Activated CD8-positive, alpha-beta memory T cell treated with anti-CD3 and anti-CD28 coated beads for 48 hours (primary cell): ENCODE measurements around the gene RAC2.

Experiments
- DNase-seq, 3 experiments: peaks; one replicate each; pipeline ENCODE4 v3.0.0-alpha.2; 2020; ENCODE audit warnings: low read depth in 2 of 3, low spot score in 2 of 3

The RAC2 gene

DNA sequence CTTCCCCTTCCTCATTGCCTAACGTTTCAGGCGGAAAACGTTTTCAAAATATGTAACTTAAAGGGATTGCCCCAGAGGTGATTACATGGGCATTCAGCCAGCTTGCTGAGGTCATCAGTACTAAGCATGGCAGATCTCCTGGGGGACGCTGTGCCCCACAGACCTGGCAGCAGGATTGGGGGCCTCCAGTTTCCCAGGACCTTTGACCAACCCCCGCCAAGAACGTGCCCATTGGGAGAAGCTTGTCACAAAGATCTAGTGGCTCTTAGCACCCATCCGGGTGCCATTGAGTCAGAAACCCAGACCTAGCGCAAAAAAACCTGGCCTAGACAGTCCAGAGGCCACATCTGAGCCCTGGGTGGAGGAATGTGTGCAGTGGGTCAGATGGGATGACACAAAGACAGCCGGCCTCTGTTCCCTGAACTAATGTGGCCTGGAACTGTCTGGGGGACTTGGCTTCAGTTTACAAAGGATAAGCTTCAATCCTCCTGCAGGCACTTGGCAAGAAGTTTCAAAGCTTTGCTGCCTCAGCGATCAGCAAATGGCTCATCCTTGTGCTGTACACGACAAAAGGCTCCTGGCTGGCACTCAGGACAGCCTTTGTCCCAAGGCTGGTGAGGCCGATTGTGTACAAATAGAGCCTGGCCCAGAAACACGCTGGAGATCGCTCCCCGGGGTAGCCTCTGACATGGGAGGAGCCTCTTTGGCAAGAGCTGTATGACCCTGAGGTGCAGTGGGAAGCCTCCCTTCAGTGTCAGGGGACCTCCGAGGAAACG lies 65.5 kb downstream of the RAC2 start:
- no peak for DNase-seq

DNA sequence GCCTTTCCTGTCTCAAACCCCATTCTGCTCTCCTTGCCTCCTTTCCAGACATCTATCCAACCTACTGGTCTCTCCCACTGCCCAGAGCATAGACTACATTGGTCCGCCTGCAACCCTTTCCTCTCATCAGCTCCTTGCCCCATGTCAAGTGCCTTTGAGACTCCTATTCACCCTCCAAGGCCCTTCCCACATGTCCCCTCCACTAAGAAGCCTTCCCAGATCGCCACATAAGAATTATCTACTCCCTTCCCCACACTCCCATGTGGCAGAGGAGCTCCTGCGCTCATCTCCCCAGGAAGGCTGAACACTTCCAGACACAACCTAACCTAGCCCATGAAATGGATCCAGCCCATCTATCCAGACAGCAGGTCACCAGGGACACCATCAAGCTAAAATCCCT lies 66.3 kb downstream of the RAC2 start:
- no peak for DNase-seq

DNA sequence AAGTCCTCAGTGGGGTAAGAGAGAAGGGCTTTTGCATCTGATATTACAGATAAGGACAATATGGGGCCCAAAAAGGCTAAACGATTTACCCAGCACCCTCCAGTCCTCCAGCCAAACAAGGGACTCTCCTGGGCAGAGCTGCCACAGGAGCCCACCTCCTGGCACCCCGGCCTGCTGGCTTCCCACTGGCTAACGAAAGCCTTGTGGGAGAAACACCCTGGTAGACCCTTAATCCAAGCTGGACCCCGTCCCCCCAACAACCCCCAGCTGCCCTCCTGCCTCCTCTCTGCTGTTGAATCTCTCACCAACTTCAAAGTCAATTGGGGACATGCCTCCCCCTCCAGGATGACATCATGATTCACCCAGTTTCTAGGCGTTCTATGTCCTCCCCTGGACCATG lies 66.8 kb downstream of the RAC2 start:
- no peak for DNase-seq

DNA sequence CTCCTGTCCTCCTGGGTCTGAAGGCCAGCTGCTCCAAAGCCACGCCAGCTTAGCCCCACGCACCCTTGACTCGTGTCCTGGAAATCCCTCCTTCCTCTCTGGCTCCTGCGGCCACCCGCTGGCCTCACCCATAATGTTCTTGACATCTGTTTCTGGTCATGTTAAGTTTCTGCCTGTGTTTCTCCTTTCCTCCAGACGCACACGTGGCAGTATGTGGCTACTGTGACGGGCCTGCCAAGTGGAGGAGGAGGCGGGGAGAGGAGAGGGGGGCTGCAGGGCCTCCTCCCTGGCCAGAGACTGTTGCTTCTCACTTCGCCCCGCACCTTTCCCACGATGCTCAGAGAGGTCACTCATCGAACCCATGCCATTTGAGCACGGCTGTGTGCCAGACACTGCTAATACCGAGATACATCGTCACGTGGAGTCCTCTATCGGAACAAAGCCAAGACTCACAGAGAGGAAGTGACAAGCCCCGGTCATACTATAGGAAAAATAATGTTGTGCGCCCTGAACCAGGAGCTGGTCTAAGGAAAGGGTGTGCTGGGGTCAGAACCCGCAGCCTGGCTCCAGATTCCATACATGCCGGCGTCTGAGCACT lies 67.5 kb downstream of the RAC2 start:
- no peak for DNase-seq

DNA sequence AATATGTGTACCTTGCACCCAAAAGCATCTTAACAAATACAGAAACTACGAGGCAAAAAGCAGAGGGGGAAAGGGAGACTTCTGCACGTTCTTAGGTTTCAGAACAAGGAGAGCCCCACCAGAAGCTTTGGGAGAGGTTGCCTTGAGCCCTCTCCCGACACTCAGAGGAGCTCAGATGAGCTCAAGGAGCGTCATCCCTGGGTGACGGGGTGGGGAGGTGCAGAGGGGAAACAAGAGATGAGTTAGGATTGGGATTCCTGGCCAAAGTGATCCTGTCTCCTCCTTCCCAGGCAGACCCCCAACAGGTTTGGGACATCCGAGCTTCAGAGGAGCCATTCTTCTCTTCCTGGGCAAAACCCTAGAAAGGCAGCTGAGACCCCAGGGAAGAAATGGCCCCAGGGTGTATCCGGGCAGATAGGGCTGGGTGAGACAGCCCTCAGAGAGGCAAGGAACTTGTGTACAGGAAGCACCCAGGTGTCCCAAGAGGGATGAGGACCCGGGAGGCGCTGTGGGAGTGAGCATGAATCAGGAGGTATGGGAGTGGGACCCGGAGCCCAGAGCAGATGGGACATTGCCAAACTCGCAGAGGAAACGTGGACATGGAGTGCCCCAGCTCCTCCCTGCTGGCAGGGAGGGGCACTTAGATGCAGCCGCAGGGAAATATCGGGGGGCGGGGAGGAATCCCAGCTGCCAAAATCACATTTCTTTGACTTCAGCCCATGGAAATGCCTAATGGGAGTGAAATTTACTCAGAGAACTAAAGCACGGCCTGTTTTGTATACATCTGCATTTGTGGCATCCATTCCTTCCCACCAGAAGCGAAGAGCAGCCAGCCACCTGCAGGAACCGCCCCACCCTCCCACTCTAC lies 68.4 kb downstream of the RAC2 start:
- no peak for DNase-seq
